GM18867 (cell line): Measurements from ENCODE around the gene HTR3D.
A peak's percentile ranks its signal among the peaks of the same experiment; 100 is the strongest.
"Not testable (repeated sequence)": the region's sequence is repeated elsewhere in the genome, so short reads cannot be mapped to it uniquely, and the experiment has no call there.

ENCODE experiments used
- ATAC-seq: cut with Tn5 transposase; IDR thresholded peaks from one replicate; pipeline ENCODE4 v1.9.1; 2021; ENCODE audit warnings: mild to moderate bottlenecking, moderate library complexity; ENCODE audit not compliant: unreplicated experiment

HTR3D gene

DNA sequence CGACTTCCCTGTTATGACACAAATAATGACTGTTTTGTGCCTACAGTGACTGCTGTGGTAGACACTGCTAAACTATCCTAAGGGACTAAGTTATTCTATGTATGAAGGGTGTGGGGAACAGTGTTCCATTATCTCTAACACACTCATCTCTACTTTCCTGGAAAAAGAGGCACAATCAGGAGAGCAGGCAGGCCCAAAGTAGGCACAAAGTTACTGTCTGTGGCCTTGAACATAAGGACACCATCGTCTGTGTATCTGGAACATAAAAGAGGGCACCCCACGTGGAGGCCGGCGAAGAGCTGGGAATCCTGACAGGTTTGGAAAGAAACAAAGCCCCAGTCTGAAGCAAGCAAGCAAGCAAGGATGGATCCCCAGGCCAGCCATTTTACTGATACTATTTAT is 15.4 kb upstream of the HTR3D start:
- ATAC-seq: no peak

GRCh38 chr3:184016811-184017671 is 14.5 kb upstream of the HTR3D start:
- ATAC-seq: peak; percentile 62

- peak; percentile 96 for ATAC-seq
Measured at GRCh38 chr3:184017672-184018423, 13.7 kb upstream of the HTR3D start, which contains the start of gene ABCC5. Gene ABCC5 (minus strand): TSS chr3:184017884. CDS start chr3:184014392, 3,492 bp downstream.

GRCh38 chr3:184018424-184018973 is 13.0 kb upstream of the HTR3D start:
- ATAC-seq: no peak

DNA sequence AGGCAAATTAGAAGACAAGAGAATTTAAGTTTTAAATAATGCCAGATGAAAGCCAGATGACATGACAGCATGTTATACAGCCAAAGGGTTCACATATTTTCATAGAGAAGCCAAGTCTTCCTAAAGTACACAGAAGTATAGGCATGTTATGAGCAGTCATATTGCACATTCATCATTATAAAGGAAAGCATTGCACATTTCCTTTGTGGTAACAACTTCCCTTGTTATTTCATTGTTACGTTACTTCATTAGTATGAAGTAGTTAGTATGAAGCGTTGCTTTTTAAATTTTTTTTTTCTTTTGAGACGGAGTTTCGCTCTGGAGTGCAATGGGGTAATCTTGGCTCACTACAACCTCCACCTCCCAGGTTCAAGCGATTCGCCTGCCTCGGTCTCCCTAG is 9.2 kb upstream of the HTR3D start:
- ATAC-seq: no peak

DNA sequence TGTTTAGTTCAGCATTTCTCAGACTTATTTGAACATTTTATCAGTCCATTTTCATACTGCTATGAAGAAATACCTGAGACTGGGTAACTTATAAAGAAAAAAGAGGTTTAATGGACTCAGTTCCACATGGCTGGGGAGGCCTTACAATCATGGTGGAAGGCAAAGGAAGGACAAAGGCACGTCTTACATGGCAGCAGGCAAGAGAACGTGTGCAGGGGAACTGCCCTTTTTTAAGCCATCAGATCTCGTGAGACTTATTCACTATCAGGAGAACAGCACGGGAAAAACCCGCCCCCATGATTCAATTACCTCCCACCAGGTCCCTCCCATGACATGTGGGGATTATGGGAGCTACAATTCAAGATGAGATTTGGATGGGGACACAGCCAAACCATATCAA is 6.3 kb upstream of the HTR3D start:
- not testable (repeated sequence) for ATAC-seq

- ATAC-seq: not testable (repeated sequence)
Measured at GRCh38 chr3:184028275-184028890, 3.2 kb upstream of the HTR3D start.

DNA sequence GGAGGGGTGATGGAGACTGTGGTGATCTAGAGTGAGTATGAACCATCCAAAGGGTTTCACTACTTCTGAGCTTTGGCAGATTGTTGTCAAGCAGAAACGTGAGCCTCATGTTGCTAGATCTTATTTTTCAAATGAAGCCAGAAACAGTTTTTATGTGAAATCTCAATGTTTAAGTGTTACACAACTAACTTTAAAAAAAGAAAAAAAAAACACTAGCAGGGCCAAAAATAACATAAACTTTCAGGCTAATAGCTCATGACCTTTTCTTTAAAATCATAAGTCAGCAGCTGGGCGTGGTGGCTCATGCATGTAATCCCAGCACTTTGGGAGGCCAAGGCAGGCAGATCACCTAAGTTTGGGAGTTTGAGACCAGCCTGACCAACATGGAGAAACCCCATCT is 2.1 kb upstream of the HTR3D start:
- no peak for ATAC-seq

- no peak for ATAC-seq
Measured at GRCh38 chr3:184030536-184030935, 1.0 kb upstream of the HTR3D start.

- no peak for ATAC-seq
Measured at GRCh38 chr3:184037816-184038215, 6.3 kb downstream of the HTR3D start.

GRCh38 chr3:184038307-184038706 is 6.8 kb downstream of the HTR3D start:
- not testable (repeated sequence) for ATAC-seq

DNA sequence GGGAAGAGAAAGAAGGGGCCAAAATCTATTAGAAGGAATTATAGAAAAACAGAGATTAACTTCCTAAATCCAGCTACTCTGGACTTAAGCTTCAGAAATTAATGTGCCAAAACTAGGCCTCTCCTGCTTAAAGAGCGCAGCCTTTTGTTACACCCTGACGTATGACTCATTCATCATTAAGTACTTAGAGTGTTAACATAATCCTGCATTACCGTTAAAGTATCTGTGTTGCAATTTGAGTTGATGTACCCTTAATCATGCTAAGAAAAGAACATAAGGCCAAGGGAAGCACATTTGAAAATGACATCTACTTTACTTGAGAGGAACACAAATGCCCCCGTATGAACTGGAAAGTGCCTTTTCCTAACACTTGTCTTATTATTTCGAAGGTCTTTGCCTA is 7.9 kb downstream of the HTR3D start:
- no peak for ATAC-seq

DNA sequence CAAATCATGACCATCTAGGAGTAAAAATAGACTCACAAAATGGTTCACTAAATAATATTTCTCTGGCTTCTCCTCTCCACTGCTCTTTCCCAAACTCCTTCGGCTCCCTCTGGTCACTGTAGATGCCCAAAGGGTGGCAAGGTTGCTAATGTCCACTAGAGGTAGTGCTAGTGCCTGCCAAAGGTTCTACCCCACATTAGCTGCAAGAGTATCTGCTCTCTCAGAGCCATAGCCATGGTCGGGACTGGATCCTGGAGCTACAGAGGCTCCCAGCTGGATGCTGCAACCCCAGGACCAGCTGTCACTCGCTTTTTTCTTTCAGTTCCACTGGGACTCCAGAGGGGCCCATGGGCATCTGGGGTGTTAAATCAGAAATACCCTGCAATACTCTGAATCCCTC is 8.5 kb downstream of the HTR3D start:
- no peak for ATAC-seq

DNA sequence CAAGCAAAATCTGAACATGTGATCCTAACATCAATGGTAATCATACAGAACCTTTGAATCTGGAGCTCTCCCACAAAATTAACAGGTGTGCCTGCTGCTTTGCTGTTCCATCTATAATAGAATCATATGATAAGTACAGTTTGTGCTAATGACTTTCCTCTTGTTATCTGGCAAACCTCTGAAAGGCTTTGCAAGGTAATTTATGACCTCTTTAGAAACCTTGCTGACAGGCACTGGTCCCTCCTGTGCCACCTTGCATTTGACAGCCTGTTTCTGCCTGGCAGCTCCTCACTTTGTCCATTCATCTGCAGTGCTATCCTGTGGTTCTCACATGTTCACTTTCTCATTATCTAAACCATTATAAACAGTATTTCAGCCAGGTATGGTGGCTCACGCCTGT is 11.1 kb downstream of the HTR3D start:
- no peak for ATAC-seq

- no peak for ATAC-seq
Measured at GRCh38 chr3:184045995-184046394, 14.5 kb downstream of the HTR3D start.

- no peak for ATAC-seq
Measured at GRCh38 chr3:184050217-184050847, 18.8 kb downstream of the HTR3D start.

GRCh38 chr3:184052767-184053166 is 21.2 kb downstream of the HTR3D start, which contains the start of gene HTR3C:
Gene HTR3C (plus strand): TSS chr3:184053047. CDS start chr3:184053081, 34 bp downstream.
- ATAC-seq: no peak

DNA sequence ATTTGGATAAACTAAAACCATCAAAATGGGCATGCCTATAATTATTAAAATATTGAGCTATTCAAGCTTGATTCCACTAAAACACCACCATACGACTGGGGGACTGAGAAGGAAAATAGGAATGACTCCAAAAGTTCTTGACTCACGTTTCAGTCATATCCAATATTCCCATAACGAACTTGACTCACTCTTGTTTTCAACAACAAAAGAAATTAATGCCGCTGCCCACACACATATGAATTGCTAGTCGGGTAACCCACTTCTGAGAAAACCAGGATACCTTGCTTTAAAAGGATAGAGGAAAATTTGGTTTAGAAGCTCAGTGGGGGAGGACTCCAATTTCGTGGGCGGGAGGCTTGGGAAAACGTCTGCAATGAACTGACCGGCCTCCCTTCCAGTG is 26.5 kb downstream of the HTR3D start:
- ATAC-seq: no peak

DNA sequence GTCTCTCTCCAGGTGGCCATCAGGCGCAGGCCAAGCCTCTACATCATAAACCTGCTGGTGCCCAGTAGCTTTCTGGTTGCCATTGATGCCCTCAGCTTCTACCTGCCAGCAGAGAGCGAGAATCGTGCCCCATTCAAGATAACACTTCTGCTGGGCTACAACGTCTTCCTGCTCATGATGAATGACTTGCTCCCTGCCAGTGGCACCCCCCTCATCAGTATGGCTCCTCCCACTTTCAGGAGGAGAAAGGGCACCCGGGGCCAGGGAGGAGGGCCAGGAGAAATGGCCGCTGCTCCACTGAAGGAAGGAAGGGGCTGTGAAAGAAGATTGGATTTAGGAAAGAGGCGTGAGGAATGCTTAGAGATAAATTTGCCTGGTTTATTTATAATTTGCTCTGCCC is 27.9 kb downstream of the HTR3D start:
- ATAC-seq: no peak

GRCh38 chr3:184062637-184063036 is 31.1 kb downstream of the HTR3D start:
- ATAC-seq: no peak

- ATAC-seq: no peak
Measured at GRCh38 chr3:184066211-184066610, 34.7 kb downstream of the HTR3D start.
